CD4-positive, alpha-beta T cell (primary cell): ENCODE measurements around the gene TRUB2. TPM values are rescaled to one million over a fixed set of nuclear protein-coding genes. Genes with fewer than 3 reads are reported as not detected.

ENCODE experiments used
- ATAC-seq: fragments of 200-7000 bp; cut with Tn5 transposase; one replicate; pipeline ENCODE4 v1.10.0; 2022; ENCODE audit warnings: mild to moderate bottlenecking; ENCODE audit not compliant: poor library complexity
- CTCF ChIA-PET: fragments of 350-600 bp; sonication (Branson Sonifier 250); formaldehyde crosslinking; loops from one replicate; lab custom pipeline; 2021; ENCODE audit warnings: antibody characterized with exemption, inconsistent platforms; lab: Charles Lee
- POLR2A ChIA-PET: fragments of 350-600 bp; sonication (Branson Sonifier 250); formaldehyde crosslinking; loops from one replicate; lab custom pipeline; 2021; ENCODE audit warnings: antibody characterized with exemption, inconsistent platforms; lab: Charles Lee
- DNase-seq, 14 experiments: peaks; one replicate each; pipeline ENCODE4 v3.0.0-alpha.2; 2013 to 2020; ENCODE audit warnings: mixed read lengths in 2 of 14
- H3K27ac ChIP-seq, 2 donors: one replicate each; pipeline versions ENCODE4 v1.5.1 to v1.7.0; 2013; ENCODE audit warnings: low read length in 2 of 2, low read depth in 1 of 2, mild to moderate bottlenecking in 1 of 2
- H3K27me3 ChIP-seq, 2 experiments: 1 replicate in 1 of 2; 2 replicates in 1 of 2; pipeline versions ENCODE4 v1.6.1 to v1.7.0; 2013; ENCODE audit warnings: low read length in 2 of 2, control low read depth in 1 of 2, mild to moderate bottlenecking in 1 of 2, moderate library complexity in 1 of 2; ENCODE audit not compliant: insufficient read depth in 2 of 2, control insufficient read depth in 1 of 2
- H3K36me3 ChIP-seq: one replicate; pipeline ENCODE4 v1.6.1; 2013; ENCODE audit warnings: low read length, control low read depth; ENCODE audit not compliant: insufficient read depth
- H3K4me1 ChIP-seq: one replicate; pipeline ENCODE4 v1.6.1; 2013; ENCODE audit warnings: low read length, control low read depth; ENCODE audit not compliant: insufficient read depth
- H3K4me3 ChIP-seq: one replicate; pipeline ENCODE4 v1.5.1; 2013; ENCODE audit warnings: mild to moderate bottlenecking, low read length, moderate library complexity
- H3K9me3 ChIP-seq, 2 experiments: 1 replicate in 1 of 2; 2 replicates in 1 of 2; pipeline versions ENCODE4 v1.6.1 to v1.7.0; 2013; ENCODE audit warnings: low read length in 2 of 2, mild to moderate bottlenecking in 2 of 2, control low read depth in 1 of 2, moderate library complexity in 1 of 2; ENCODE audit not compliant: control insufficient read depth in 1 of 2, insufficient read depth in 1 of 2
- H3K27ac Mint-ChIP-seq: one replicate; pipeline ENCODE4 v1.8.0; 2020; ENCODE audit warnings: mixed read lengths
- H3K27me3 Mint-ChIP-seq: one replicate; pipeline ENCODE4 v1.8.0; 2021; ENCODE audit warnings: mixed read lengths
- H3K36me3 Mint-ChIP-seq: one replicate; pipeline ENCODE4 v1.8.0; 2021; ENCODE audit warnings: low read depth, mixed read lengths
- H3K4me1 Mint-ChIP-seq: one replicate; pipeline ENCODE4 v1.8.0; 2021; ENCODE audit warnings: low read depth, mixed read lengths
- H3K4me3 Mint-ChIP-seq: one replicate; pipeline ENCODE4 v1.8.0; 2020; ENCODE audit warnings: mild to moderate bottlenecking, mixed read lengths
- H3K9me3 Mint-ChIP-seq: one replicate; pipeline ENCODE4 v1.8.0; 2020; ENCODE audit warnings: mixed read lengths
- intact Hi-C, 2 experiments: fragments of 100-400 bp; cut with DNase I in 1 of 2; cut with micrococcal nuclease in 1 of 2; formaldehyde crosslinking; loops; one replicate each; pipeline versions ENCODE4 v1.15.1 to v1.9.0; 2023 to 2025; cut with DNase I, micrococcal nuclease
- total RNA-seq, 174 experiments: library from RNA in 2 of 174; stranded (reverse) in 2 of 174; gene quantifications; one replicate each; pipeline ENCODE4 v1.2.3 and lab custom pipeline; 2021 to 2026
- TF ChIP-seq, protein P1 (sequence below): fragments of 200-600 bp; IDR thresholded peaks from one replicate; pipeline ENCODE4 v1.8.0; 2022; ENCODE audit warnings: antibody characterized with exemption, mild to moderate bottlenecking

Gene TRUB2
- total RNA-seq, 2 experiments from 2014 or later: 4.8 to 6.5 TPM

DNA sequence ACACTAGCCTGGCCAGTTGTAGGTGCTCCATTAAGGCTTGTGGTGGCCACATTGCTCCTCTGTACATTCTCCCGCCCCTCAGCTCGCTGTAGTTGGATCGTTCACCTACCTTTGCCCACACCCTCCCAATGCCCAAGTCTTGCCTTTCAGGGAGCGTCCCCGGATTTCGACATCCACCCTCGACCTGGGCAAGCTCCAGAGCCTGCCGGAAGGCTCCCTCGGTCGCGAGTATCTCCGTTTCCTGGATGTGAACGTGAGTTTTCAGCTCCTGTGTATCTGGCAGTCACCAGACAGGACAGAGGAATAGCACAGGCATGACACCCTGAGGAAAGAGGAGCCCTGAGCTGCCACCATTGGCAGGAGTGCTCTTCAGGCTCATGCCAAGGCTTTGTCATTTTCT, 3.4 kb upstream of the TRUB2 start:
- intact Hi-C loops: loop anchor here in 1 of 2 experiments (10.0 kb wide), 1 partner anchor 201 kb away; the partner anchor contains the start of gene PTGES2
- peaks cover 27% of the 10 kb centered on the region for H3K36me3 ChIP-seq
- no peak for ATAC-seq
- no peak overlapping the region for H3K27ac Mint-ChIP-seq
- no peaks in the 10 kb centered on the region for H3K9me3 Mint-ChIP-seq
- peaks cover 32% of the 10 kb centered on the region for H3K4me1 ChIP-seq
- H3K36me3 Mint-ChIP-seq: peaks cover 50% of the 10 kb centered on the region
- H3K27me3 Mint-ChIP-seq: no peaks in the 10 kb centered on the region
- H3K4me1 Mint-ChIP-seq: peaks cover 31% of the 10 kb centered on the region
- ChIA-PET POLR2A (no interaction called here), CTCF (interaction anchor here (3.6 kb wide), 1 partner anchor 16 kb away, joined by 19 read pairs; no protein-coding TSS in a partner anchor)
- peak overlapping the region; percentile 54 for H3K4me3 Mint-ChIP-seq
- H3K27me3 ChIP-seq: no peaks in the 10 kb centered on the region
- TF ChIP-seq, protein P1, sequence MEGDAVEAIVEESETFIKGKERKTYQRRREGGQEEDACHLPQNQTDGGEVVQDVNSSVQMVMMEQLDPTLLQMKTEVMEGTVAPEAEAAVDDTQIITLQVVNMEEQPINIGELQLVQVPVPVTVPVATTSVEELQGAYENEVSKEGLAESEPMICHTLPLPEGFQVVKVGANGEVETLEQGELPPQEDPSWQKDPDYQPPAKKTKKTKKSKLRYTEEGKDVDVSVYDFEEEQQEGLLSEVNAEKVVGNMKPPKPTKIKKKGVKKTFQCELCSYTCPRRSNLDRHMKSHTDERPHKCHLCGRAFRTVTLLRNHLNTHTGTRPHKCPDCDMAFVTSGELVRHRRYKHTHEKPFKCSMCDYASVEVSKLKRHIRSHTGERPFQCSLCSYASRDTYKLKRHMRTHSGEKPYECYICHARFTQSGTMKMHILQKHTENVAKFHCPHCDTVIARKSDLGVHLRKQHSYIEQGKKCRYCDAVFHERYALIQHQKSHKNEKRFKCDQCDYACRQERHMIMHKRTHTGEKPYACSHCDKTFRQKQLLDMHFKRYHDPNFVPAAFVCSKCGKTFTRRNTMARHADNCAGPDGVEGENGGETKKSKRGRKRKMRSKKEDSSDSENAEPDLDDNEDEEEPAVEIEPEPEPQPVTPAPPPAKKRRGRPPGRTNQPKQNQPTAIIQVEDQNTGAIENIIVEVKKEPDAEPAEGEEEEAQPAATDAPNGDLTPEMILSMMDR: no peak
- H3K4me3 ChIP-seq: no peak overlapping the region
- no peak for DNase-seq
- H3K27ac ChIP-seq: no peak overlapping the region
- H3K9me3 ChIP-seq: no peaks in the 10 kb centered on the region

DNA sequence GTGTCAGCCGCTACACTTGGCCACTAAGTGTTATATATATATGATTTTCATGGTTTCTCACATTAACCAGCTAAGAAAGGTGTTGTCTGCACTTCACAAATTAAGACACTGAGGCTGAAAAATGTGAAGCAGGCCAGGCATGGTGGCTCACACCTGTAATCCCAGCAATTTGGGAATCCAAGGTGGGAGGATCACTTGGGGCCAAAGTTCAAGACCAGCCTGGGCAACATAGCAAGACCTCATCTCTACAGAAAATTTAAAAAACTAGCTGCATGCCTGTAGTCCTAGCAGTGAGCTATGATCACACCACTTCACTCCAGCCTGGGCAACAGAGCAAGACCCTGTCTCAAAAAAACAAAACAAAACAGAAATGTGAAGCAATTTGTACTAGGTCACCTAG, 2.2 kb upstream of the TRUB2 start:
- DNase-seq: no peak
- ChIA-PET POLR2A (no interaction called here), CTCF (interaction anchor here (3.6 kb wide), 1 partner anchor 17 kb away, joined by 19 read pairs; no protein-coding TSS in a partner anchor)
- TF ChIP-seq, protein P1: no peak
- intact Hi-C loops: loop anchor here in 1 of 2 experiments (5.0 to 10.0 kb wide), 4 partner anchors 132 to 463 kb away; partner anchors contain the start of genes CIZ1, ODF2, PTGES2 and TBC1D13
- Mint-ChIP-seq H3K9me3 (no peaks in the 10 kb centered on the region), H3K4me1 (peaks cover 31% of the 10 kb centered on the region), H3K27ac (no peak overlapping the region), H3K4me3 (peak overlapping the region; percentile 65), H3K27me3 (no peaks in the 10 kb centered on the region), H3K36me3 (peaks cover 50% of the 10 kb centered on the region)
- no peaks in the 10 kb centered on the region for H3K27me3 ChIP-seq
- H3K9me3 ChIP-seq: no peaks in the 10 kb centered on the region
- H3K4me3 ChIP-seq: no peak overlapping the region
- peaks cover 29% of the 10 kb centered on the region for H3K36me3 ChIP-seq
- H3K27ac ChIP-seq: no peak overlapping the region
- ATAC-seq: no peak
- peaks cover 32% of the 10 kb centered on the region for H3K4me1 ChIP-seq

DNA sequence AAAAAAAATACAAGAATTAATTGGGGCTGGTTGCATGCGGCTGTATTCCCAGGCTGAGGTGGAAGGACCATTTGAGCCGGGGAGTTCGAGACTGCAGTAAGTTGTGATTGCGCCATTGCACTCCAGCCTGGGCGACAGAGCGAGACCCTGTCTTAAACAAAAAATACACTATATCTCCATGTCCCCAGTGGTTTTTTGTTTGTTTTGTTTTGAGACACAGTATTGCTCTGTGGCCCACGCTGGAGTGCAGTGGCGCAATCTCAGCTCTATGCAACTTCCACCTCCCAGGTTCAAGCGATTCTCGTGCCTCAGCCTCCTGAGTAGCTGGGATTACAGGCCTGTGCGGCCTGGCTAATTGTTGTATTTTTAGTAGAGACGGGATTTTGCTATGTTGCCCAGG, 1.5 kb upstream of the TRUB2 start:
- ChIA-PET CTCF (interaction anchor here (3.6 kb wide), 1 partner anchor 18 kb away, joined by 19 read pairs; no protein-coding TSS in a partner anchor), POLR2A (no interaction called here)
- peaks cover 31% of the 10 kb centered on the region for H3K4me1 Mint-ChIP-seq
- no peaks in the 10 kb centered on the region for H3K9me3 Mint-ChIP-seq
- no peak for ATAC-seq
- H3K9me3 ChIP-seq: no peaks in the 10 kb centered on the region
- H3K27ac ChIP-seq: peak overlapping the region in 1 of 2 donors; percentile 80
- peaks cover 48% of the 10 kb centered on the region for H3K36me3 Mint-ChIP-seq
- H3K4me3 Mint-ChIP-seq: peak overlapping the region; percentile 91
- peak overlapping the region; percentile 93 for H3K27ac Mint-ChIP-seq
- H3K27me3 ChIP-seq: no peaks in the 10 kb centered on the region
- H3K27me3 Mint-ChIP-seq: no peaks in the 10 kb centered on the region
- H3K36me3 ChIP-seq: peaks cover 26% of the 10 kb centered on the region
- DNase-seq: no peak
- TF ChIP-seq, protein P1: no peak
- intact Hi-C loops: loop anchor here (2.0 to 10.0 kb wide), 7 partner anchors 47 to 464 kb away; partner anchors contain the start of genes CIZ1 (in 1 of the 2), GOLGA2 (in 1 of the 2), ODF2 (in 1 of the 2) and PTGES2 (in 1 of the 2)
- H3K4me3 ChIP-seq: peak overlapping the region; percentile 80
- H3K4me1 ChIP-seq: peaks cover 32% of the 10 kb centered on the region
